ENCODE measurements around the gene FAM131C.
"Not testable (repeated sequence)": the region's sequence is repeated elsewhere in the genome, so short reads cannot be mapped to it uniquely, and the experiment has no call there.

Gene FAM131C

GRCh38 chr1:16026302-16026701 is 47.1 kb downstream of the FAM131C start:
- H3K27me3 ChIP-seq (ENCODE audit: insufficient read depth, low read length) = peaks cover 50% of the 10 kb centered on the region
- not testable (repeated sequence) for H2AFZ ChIP-seq (ENCODE audit: low read depth, low read length); H3K4me1 ChIP-seq (ENCODE audit: insufficient read depth, low read length); H3K9me3 ChIP-seq (ENCODE audit: low read length); H3K36me3 ChIP-seq (ENCODE audit: insufficient read depth, low read length); H3K4me3 ChIP-seq (ENCODE audit: low read length)

- peaks cover 68% of the 10 kb centered on the region for H3K27me3 ChIP-seq (ENCODE audit: insufficient read depth, low read length)
Measured at GRCh38 chr1:16023050-16023653, 50.3 kb downstream of the FAM131C start.

DNA sequence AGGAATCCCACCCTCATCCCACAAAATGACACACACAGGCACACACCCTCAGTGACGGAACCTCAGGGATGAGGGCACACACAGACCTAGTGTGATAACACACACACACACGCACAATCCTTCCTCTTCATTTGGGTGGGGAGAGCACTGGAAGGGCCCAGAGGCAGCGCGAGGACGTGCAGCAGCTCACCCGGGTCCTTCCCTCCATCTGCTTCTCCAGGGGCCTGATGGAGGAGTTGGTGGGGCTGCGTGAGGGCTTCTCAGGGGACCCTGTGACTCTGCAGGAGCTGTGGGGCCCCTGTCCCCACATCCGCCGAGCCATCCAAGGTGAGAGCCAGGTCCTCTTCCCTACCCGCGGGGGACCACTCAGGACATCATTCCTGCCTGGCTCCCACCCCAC is 51.1 kb downstream of the FAM131C start:
- no peak overlapping the region for H3K4me3 ChIP-seq (ENCODE audit: low read length)
- peaks cover 66% of the 10 kb centered on the region for H3K27me3 ChIP-seq (ENCODE audit: insufficient read depth, low read length)
- no peaks in the 10 kb centered on the region for H3K36me3 ChIP-seq (ENCODE audit: insufficient read depth, low read length)
- peaks cover 14% of the 10 kb centered on the region for H3K4me1 ChIP-seq (ENCODE audit: insufficient read depth, low read length)
- H3K9me3 ChIP-seq (ENCODE audit: low read length) = no peaks in the 10 kb centered on the region
- H2AFZ ChIP-seq (ENCODE audit: low read depth, low read length) = no peak overlapping the region

More at GRCh38 chr1:16023050-16023653, 50.3 kb downstream of the FAM131C start:
- peaks cover 9% of the 10 kb centered on the region for H3K4me1 ChIP-seq (ENCODE audit: insufficient read depth, low read length)
- no peak overlapping the region for H3K4me3 ChIP-seq (ENCODE audit: low read length)
- H3K9me3 ChIP-seq (ENCODE audit: low read length) = no peaks in the 10 kb centered on the region
- H2AFZ ChIP-seq (ENCODE audit: low read depth, low read length) = no peak overlapping the region
- H3K36me3 ChIP-seq (ENCODE audit: insufficient read depth, low read length) = no peaks in the 10 kb centered on the region

- peaks cover 69% of the 10 kb centered on the region for H3K27me3 ChIP-seq (ENCODE audit: insufficient read depth, low read length)
- no peaks in the 10 kb centered on the region for H3K36me3 ChIP-seq (ENCODE audit: insufficient read depth, low read length)
- peaks cover 12% of the 10 kb centered on the region for H3K4me1 ChIP-seq (ENCODE audit: insufficient read depth, low read length)
- H2AFZ ChIP-seq (ENCODE audit: low read depth, low read length) = no peak within 1 kb of the TSS
- no peak within 1 kb of the TSS for H3K4me3 ChIP-seq (ENCODE audit: low read length)
- no peaks in the 10 kb centered on the region for H3K9me3 ChIP-seq (ENCODE audit: low read length)
Measured at GRCh38 chr1:16021681-16022080, 51.8 kb downstream of the FAM131C start, which contains the start of gene CLCNKA. Gene CLCNKA (plus strand): TSS chr1:16022036. CDS start chr1:16022620, 584 bp downstream.

DNA sequence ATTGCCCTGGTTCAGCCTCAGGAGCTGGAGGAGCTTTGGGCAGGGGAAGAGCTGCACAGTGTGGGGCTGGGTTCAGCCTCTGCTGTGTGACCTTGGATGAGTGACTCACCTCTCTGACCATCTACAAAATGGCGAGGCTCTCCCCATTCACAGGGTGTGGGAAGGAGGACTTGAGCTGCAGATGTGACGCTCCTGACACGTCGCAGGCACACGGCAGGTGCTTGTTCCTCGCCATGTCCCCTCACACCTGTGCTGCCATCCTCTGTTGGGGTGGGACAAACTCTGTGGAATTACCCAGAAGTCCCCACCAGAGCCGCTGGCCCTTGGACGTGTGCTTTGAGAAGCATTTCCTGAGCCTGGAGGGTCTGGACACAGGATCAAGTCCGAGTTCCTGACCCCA is 52.6 kb downstream of the FAM131C start:
- peaks cover 12% of the 10 kb centered on the region for H3K4me1 ChIP-seq (ENCODE audit: insufficient read depth, low read length)
- H3K27me3 ChIP-seq (ENCODE audit: insufficient read depth, low read length) = peaks cover 75% of the 10 kb centered on the region
- H2AFZ ChIP-seq (ENCODE audit: low read depth, low read length); H3K4me3 ChIP-seq (ENCODE audit: low read length); H3K9me3 ChIP-seq (ENCODE audit: low read length); H3K36me3 ChIP-seq (ENCODE audit: insufficient read depth, low read length): not testable (repeated sequence)

DNA sequence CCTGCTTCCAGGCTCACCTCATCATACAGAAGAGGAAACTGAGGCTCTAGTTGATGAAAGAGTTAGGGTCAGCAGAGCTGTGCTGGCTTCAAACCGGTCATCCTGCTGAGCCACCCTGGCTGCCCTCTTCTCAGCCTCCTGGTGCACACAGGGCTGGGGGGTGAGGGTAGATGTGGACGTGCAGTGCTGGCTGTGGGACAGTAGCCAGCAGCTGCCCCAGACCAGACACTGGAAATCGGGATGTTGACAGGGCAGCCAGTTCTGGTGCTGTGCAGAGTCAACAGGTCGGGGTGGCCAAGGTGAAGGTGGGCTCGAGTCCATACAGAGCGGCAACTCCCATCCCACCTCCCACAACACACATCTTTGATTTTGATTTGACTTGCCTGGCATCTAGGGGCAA is 53.1 kb downstream of the FAM131C start:
- H3K36me3 ChIP-seq (ENCODE audit: insufficient read depth, low read length) = no peaks in the 10 kb centered on the region
- peaks cover 77% of the 10 kb centered on the region for H3K27me3 ChIP-seq (ENCODE audit: insufficient read depth, low read length)
- H3K4me1 ChIP-seq (ENCODE audit: insufficient read depth, low read length) = peaks cover 12% of the 10 kb centered on the region
- H3K9me3 ChIP-seq (ENCODE audit: low read length) = no peaks in the 10 kb centered on the region
- no peak overlapping the region for H3K4me3 ChIP-seq (ENCODE audit: low read length)
- H2AFZ ChIP-seq (ENCODE audit: low read depth, low read length) = no peak overlapping the region

- Histone ChIP-seq H3K4me3 (ENCODE audit: low read length) (no peak overlapping the region), H3K27me3 (ENCODE audit: insufficient read depth, low read length) (peaks cover 77% of the 10 kb centered on the region), H3K4me1 (ENCODE audit: insufficient read depth, low read length) (peaks cover 12% of the 10 kb centered on the region), H2AFZ (ENCODE audit: low read depth, low read length) (no peak overlapping the region), H3K36me3 (ENCODE audit: insufficient read depth, low read length) (no peaks in the 10 kb centered on the region), H3K9me3 (ENCODE audit: low read length) (no peaks in the 10 kb centered on the region)
Measured at GRCh38 chr1:16019644-16020277, 53.7 kb downstream of the FAM131C start.

GRCh38 chr1:16018749-16019643 is 54.5 kb downstream of the FAM131C start:
- Histone ChIP-seq H3K4me3 (ENCODE audit: low read length) (no peak overlapping the region), H3K4me1 (ENCODE audit: insufficient read depth, low read length) (peaks cover 12% of the 10 kb centered on the region), H2AFZ (ENCODE audit: low read depth, low read length) (no peak overlapping the region), H3K36me3 (ENCODE audit: insufficient read depth, low read length) (no peaks in the 10 kb centered on the region), H3K27me3 (ENCODE audit: insufficient read depth, low read length) (peaks cover 79% of the 10 kb centered on the region), H3K9me3 (ENCODE audit: low read length) (no peaks in the 10 kb centered on the region)

DNA sequence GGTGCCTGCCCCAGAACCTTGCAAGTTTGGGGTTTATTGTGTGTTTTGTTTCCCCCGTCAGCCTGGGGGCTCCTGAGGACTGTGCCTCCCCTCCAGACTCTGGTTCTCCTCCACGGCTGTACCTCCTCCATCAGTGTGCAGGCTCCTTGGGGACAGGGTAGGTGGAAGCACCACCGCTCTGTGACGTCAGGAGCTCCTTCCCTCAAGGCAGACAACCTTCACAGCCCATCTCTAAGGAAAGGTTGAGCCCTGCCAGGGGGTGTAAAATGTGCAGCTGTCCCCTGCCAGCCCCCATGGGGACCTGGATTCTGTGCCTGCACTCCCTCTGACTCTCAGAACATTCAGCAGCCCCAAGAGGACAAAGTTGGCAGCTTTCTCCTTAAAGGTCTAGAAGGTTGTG is 55.1 kb downstream of the FAM131C start:
- peaks cover 14% of the 10 kb centered on the region for H3K4me1 ChIP-seq (ENCODE audit: insufficient read depth, low read length)
- no peaks in the 10 kb centered on the region for H3K36me3 ChIP-seq (ENCODE audit: insufficient read depth, low read length)
- H2AFZ ChIP-seq (ENCODE audit: low read depth, low read length) = no peak overlapping the region
- no peak overlapping the region for H3K4me3 ChIP-seq (ENCODE audit: low read length)
- H3K27me3 ChIP-seq (ENCODE audit: insufficient read depth, low read length) = peaks cover 75% of the 10 kb centered on the region
- no peaks in the 10 kb centered on the region for H3K9me3 ChIP-seq (ENCODE audit: low read length)

DNA sequence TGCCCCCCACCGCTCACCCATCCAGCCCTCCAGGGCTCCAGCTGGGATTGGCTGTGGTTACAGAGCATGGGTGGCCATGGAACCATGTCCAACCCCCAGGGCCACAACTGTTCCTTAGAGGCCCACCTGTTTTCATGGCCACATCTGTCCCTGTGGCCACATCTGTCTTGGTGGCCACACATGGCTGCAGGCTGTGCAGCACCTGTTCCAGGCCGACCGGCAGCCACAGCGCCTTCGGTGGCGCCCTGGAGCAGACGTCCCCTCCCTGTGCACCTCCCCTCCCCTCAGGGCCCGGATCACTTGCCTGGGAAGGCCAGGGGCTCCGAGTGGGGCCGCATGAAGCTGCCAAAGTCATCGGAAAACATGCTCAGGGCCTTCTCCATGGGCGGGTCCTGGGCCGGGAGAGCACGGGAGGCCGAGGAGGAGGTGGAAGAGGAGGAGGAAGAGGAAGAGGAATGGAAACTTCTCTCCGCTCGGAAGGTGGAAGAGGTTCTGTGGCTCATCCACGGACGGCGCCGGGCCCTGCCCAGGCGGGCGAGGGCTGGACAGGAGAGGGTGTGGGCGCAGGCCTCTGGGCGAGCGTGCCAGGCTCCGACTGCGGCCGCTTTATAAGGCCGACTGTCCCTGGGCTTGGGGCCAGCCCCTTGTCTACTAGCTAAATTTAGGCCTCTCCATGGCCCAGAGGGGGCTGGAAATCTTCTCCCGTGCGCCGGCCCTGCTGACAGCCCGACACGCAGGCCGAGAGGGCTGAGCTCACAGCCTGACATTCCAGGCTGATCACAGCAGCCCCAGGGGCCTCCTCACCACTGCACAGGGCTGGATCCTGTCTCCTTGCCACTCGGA is 55.8 kb downstream of the FAM131C start, which contains the start of gene HSPB7:
TSS of gene HSPB7 (minus strand) at position 583 of the 843 bp plus-strand sequence. CDS start at position 503, 80 bp downstream.
- Histone ChIP-seq H3K4me1 (ENCODE audit: insufficient read depth, low read length) (peaks cover 19% of the 10 kb centered on the region), H3K9me3 (ENCODE audit: low read length) (no peaks in the 10 kb centered on the region), H3K4me3 (ENCODE audit: low read length) (no peak within 1 kb of the TSS), H3K36me3 (ENCODE audit: insufficient read depth, low read length) (no peaks in the 10 kb centered on the region), H2AFZ (ENCODE audit: low read depth, low read length) (no peak within 1 kb of the TSS), H3K27me3 (ENCODE audit: insufficient read depth, low read length) (peaks cover 68% of the 10 kb centered on the region)

DNA sequence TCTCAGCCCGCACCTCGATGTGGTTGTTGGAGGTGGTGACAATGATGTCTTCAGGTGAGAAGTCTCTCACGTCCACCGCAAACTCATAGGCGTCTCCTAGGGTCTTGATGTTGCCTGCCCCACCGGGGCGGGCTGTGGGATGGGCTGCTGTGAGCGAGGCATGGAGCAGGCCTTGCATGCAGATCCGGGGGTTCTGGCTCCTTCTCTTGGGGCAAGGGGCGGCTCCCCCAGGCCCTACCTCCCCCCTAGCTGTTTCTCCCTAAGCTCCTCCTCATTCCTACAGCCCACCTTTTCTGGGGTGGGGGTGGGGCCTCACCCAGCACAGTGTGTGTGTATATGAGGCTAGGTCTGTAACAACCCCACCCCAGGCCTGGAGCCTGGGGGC is 56.4 kb downstream of the FAM131C start:
- Histone ChIP-seq H3K9me3 (ENCODE audit: low read length) (no peaks in the 10 kb centered on the region), H3K4me1 (ENCODE audit: insufficient read depth, low read length) (peaks cover 19% of the 10 kb centered on the region), H2AFZ (ENCODE audit: low read depth, low read length) (no peak overlapping the region), H3K36me3 (ENCODE audit: insufficient read depth, low read length) (no peaks in the 10 kb centered on the region), H3K27me3 (ENCODE audit: insufficient read depth, low read length) (peaks cover 67% of the 10 kb centered on the region), H3K4me3 (ENCODE audit: low read length) (no peak overlapping the region)

DNA sequence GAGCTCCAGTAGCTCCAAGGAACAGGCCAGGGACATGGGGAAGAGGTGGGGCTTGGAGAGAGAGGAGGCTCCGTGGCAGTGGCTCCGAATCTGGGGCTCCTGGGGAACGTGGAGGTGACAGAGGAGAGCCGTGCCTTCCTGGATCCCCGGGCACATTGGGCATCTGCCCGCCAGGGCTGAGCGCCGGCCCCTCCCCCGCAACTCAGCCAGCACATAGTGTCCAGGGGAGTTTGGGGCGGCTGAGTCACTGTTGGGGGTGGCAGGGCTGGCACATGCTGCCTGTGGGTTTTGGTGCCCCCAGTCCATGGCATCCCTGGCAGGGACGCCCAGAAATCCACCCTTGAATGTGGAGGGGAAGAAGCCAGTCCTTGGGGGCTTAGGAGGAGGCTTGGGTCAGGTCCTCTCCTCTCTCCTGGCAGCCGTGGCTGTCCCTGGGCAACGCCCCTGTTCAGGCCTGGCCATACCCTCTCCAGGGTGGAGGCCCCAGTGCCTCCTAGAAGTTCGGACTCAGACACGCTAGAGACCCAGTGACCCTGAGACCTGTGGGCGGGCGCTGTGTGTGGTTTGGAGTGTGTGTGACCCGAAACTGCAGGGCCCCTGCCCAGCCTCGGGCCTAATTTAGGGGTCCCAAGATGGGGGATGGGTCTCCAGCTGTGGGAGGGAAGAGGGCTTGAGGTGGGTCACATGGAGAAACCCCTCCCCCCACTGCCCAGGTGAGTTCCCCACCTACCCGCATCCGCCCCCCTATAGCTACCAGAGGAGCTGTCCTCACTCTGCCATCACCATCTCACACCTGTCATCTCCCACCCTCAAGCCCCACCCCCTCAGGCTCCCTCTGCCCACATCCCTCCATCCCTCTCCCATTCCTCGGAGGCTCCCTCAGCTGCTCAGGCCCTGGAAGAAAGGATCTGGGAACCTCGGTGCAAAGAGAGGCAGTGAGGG is 57.2 kb downstream of the FAM131C start:
- Histone ChIP-seq H3K27me3 (ENCODE audit: insufficient read depth, low read length) (peaks cover 59% of the 10 kb centered on the region), H3K4me3 (ENCODE audit: low read length) (no peak overlapping the region), H2AFZ (ENCODE audit: low read depth, low read length) (no peak overlapping the region), H3K9me3 (ENCODE audit: low read length) (no peaks in the 10 kb centered on the region), H3K4me1 (ENCODE audit: insufficient read depth, low read length) (peaks cover 19% of the 10 kb centered on the region), H3K36me3 (ENCODE audit: insufficient read depth, low read length) (no peaks in the 10 kb centered on the region)

Measured in neuron (in vitro differentiated cells).